ENCODE results near the gene KLHL29. TPM values are rescaled to one million over a fixed set of nuclear protein-coding genes. Genes with fewer than 3 reads are reported as not detected.

KLHL29 gene
- total RNA-seq, 1 donor from 2014 or later = 4.4 TPM

- H3K36me3 Mint-ChIP-seq (ENCODE audit: insufficient read depth) = no peaks in the 10 kb centered on the region
Observed at GRCh38 chr2:23491591-23492336, 106.8 kb downstream of the KLHL29 start.

GRCh38 chr2:23492337-23492675 is 107.3 kb downstream of the KLHL29 start:
- H3K36me3 Mint-ChIP-seq (ENCODE audit: insufficient read depth) = no peaks in the 10 kb centered on the region
- DNase-seq (ENCODE audit: low spot score, unreplicated experiment) = no peak
- no peaks in the 10 kb centered on the region for H3K9me3 Mint-ChIP-seq (ENCODE audit: low read depth)
- H3K27me3 Mint-ChIP-seq = peaks cover 38% of the 10 kb centered on the region
- H3K4me3 Mint-ChIP-seq (ENCODE audit: low read depth) = no peak overlapping the region
- TF ChIP-seq CTCF (IDR thresholded peaks at IDR 0.05; ENCODE audit: unreplicated experiment) = no peak
- H3K4me1 Mint-ChIP-seq (ENCODE audit: low read depth) = no peaks in the 10 kb centered on the region
- no peak overlapping the region for H3K27ac Mint-ChIP-seq

More at GRCh38 chr2:23491591-23492336, 106.8 kb downstream of the KLHL29 start:
- no peaks in the 10 kb centered on the region for H3K9me3 Mint-ChIP-seq (ENCODE audit: low read depth)
- H3K27me3 Mint-ChIP-seq = peaks cover 33% of the 10 kb centered on the region
- H3K4me3 Mint-ChIP-seq (ENCODE audit: low read depth) = no peak overlapping the region
- DNase-seq (ENCODE audit: low spot score, unreplicated experiment) = no peak
- H3K4me1 Mint-ChIP-seq (ENCODE audit: low read depth) = no peaks in the 10 kb centered on the region
- no peak overlapping the region for H3K27ac Mint-ChIP-seq
- no peak for TF ChIP-seq CTCF (IDR thresholded peaks at IDR 0.05; ENCODE audit: unreplicated experiment)

GRCh38 chr2:23492921-23493320 is 107.9 kb downstream of the KLHL29 start:
- no peak for TF ChIP-seq CTCF (IDR thresholded peaks at IDR 0.05; ENCODE audit: unreplicated experiment)
- no peak for DNase-seq (ENCODE audit: low spot score, unreplicated experiment)
- H3K27ac Mint-ChIP-seq = no peak overlapping the region
- H3K4me3 Mint-ChIP-seq (ENCODE audit: low read depth) = no peak overlapping the region
- H3K9me3 Mint-ChIP-seq (ENCODE audit: low read depth) = no peaks in the 10 kb centered on the region
- H3K27me3 Mint-ChIP-seq = peaks cover 44% of the 10 kb centered on the region
- H3K4me1 Mint-ChIP-seq (ENCODE audit: low read depth) = no peaks in the 10 kb centered on the region
- H3K36me3 Mint-ChIP-seq (ENCODE audit: insufficient read depth) = no peaks in the 10 kb centered on the region

GRCh38 chr2:23493846-23494245 is 108.9 kb downstream of the KLHL29 start:
- Mint-ChIP-seq H3K27me3 (peaks cover 39% of the 10 kb centered on the region), H3K27ac (no peak overlapping the region), H3K36me3 (ENCODE audit: insufficient read depth) (no peaks in the 10 kb centered on the region), H3K4me1 (ENCODE audit: low read depth) (no peaks in the 10 kb centered on the region), H3K9me3 (ENCODE audit: low read depth) (no peaks in the 10 kb centered on the region), H3K4me3 (ENCODE audit: low read depth) (no peak overlapping the region)
- DNase-seq (ENCODE audit: low spot score, unreplicated experiment) = no peak
- TF ChIP-seq CTCF (IDR thresholded peaks at IDR 0.05; ENCODE audit: unreplicated experiment) = no peak

GRCh38 chr2:23494286-23494685 is 109.3 kb downstream of the KLHL29 start:
- no peak for TF ChIP-seq CTCF (IDR thresholded peaks at IDR 0.05; ENCODE audit: unreplicated experiment)
- H3K4me1 Mint-ChIP-seq (ENCODE audit: low read depth) = no peaks in the 10 kb centered on the region
- H3K36me3 Mint-ChIP-seq (ENCODE audit: insufficient read depth) = no peaks in the 10 kb centered on the region
- no peak for DNase-seq (ENCODE audit: low spot score, unreplicated experiment)
- H3K27me3 Mint-ChIP-seq = peaks cover 38% of the 10 kb centered on the region
- no peak overlapping the region for H3K4me3 Mint-ChIP-seq (ENCODE audit: low read depth)
- H3K9me3 Mint-ChIP-seq (ENCODE audit: low read depth) = no peaks in the 10 kb centered on the region
- no peak overlapping the region for H3K27ac Mint-ChIP-seq

Data from progenitor cell of endocrine pancreas (in vitro differentiated cells).